GM12878 (cell line): ENCODE measurements around the gene DENND10. TPM values are rescaled to one million over a fixed set of nuclear protein-coding genes. Genes with fewer than 3 reads are reported as not detected.
A peak's percentile ranks its signal among the peaks of the same experiment; 100 is the strongest.

Source experiments
- ASH2L ChIP-seq: fragments of 300-600, 200-600 bp; sonication (generic); IDR thresholded peaks from 2 replicates; pipeline ENCODE4 v1.6.1; 2017; ENCODE audit warnings: low read depth, mild to moderate bottlenecking, borderline replicate concordance
- BMI1 ChIP-seq: fragments of 450-650 bp; IDR thresholded peaks from 2 replicates; pipeline ENCODE4 v1.6.1; 2016; ENCODE audit warnings: mild to moderate bottlenecking, moderate library complexity, borderline replicate concordance
- CEBPZ ChIP-seq: fragments of 150-350 bp; IDR thresholded peaks from 2 replicates; pipeline ENCODE4 v1.6.1; 2016; ENCODE audit warnings: low read depth, low read length
- ELK1 ChIP-seq: IDR thresholded peaks from 2 replicates; pipeline ENCODE4 v1.6.1; 2012; ENCODE audit warnings: low read depth, low read length, improper control_type of control experiment
- MEF2B ChIP-seq: fragments of 450-650 bp; IDR thresholded peaks from 2 replicates; pipeline ENCODE4 v1.6.1; 2018; ENCODE audit warnings: mild to moderate bottlenecking, moderate library complexity; ENCODE audit not compliant: partially characterized antibody, poor library complexity, severe bottlenecking
- MYB ChIP-seq: fragments of 150-350 bp; IDR thresholded peaks from 2 replicates; pipeline ENCODE4 v1.6.1; 2014; ENCODE audit warnings: mild to moderate bottlenecking, low read depth, low read length, borderline replicate concordance
- POLR2AphosphoS2 ChIP-seq: IDR thresholded peaks from 2 replicates; pipeline ENCODE4 v1.6.1; 2011; ENCODE audit warnings: low read depth, mild to moderate bottlenecking, low read length, improper control_type of control experiment, moderate library complexity
- RELB ChIP-seq: fragments of 450-650 bp; IDR thresholded peaks from 2 replicates; pipeline ENCODE4 v1.6.1; 2017; ENCODE audit warnings: low read depth, mild to moderate bottlenecking, moderate library complexity
- RFX5 ChIP-seq: IDR thresholded peaks from 2 replicates; pipeline ENCODE4 v1.6.1; 2011; ENCODE audit warnings: low read depth, low read length, improper control_type of control experiment
- SKIL ChIP-seq: fragments of 450-650 bp; IDR thresholded peaks from 2 replicates; pipeline ENCODE4 v1.6.1; 2017; ENCODE audit warnings: mild to moderate bottlenecking, low read depth, inconsistent platforms; ENCODE audit not compliant: poor library complexity, severe bottlenecking
- SMAD5 ChIP-seq: IDR thresholded peaks from 2 replicates; pipeline ENCODE4 v1.6.1; 2016; ENCODE audit warnings: antibody characterized with exemption, low read depth
- TAF1 ChIP-seq: IDR thresholded peaks from 2 replicates; pipeline ENCODE4 v1.6.1; 2011; ENCODE audit warnings: mild to moderate bottlenecking, low read depth, low read length, borderline replicate concordance
- TBL1XR1 ChIP-seq: IDR thresholded peaks from 2 replicates; pipeline ENCODE4 v1.6.1; 2012; ENCODE audit warnings: low read depth, low read length, improper control_type of control experiment
- TCF12 ChIP-seq: IDR thresholded peaks from 2 replicates; pipeline ENCODE4 v1.6.1; 2011; ENCODE audit warnings: low read depth, mild to moderate bottlenecking, low read length
- ZNF274 ChIP-seq: IDR thresholded peaks from one replicate; pipeline ENCODE4 v1.8.0; 2011; ENCODE audit not compliant: insufficient read length, insufficient read depth
- ZNF592 ChIP-seq: fragments of 450-650 bp; IDR thresholded peaks from 2 replicates; pipeline ENCODE4 v1.6.1; 2017; ENCODE audit warnings: mild to moderate bottlenecking, moderate library complexity
- polyA plus RNA-seq, 11 experiments: library from polyadenylated mRNA; depleted of rRNA in 4 of 11; unstranded in 6 of 11; stranded (reverse) in 5 of 11; fragments of >200 nt; fragmentation: Nextera tagmentation in 4 of 11; fragmentation: Illumina TruSeq in 1 of 11; extraction: Ambion mirVana in 4 of 11; extraction: Trizol in 1 of 11; gene quantifications; 1 replicate in 1 of 11; 2 replicates in 10 of 11; pipeline versions ENCODE4 v1.2.1 to v1.2.3, GENCODE V29; 2011 to 2016; ENCODE audit warnings: inconsistent platforms in 2 of 11, missing spikeins in 2 of 11, low read depth in 1 of 11
- total RNA-seq, 4 experiments: library from RNA; depleted of rRNA in 3 of 4; stranded (reverse); fragments of >200 nt in 3 of 4; fragmentation: Illumina TruSeq in 1 of 4; extraction: Trizol in 1 of 4; gene quantifications; 2 replicates each; pipeline versions ENCODE4 v1.2.1 to v1.2.3, GENCODE V29; 2013 to 2021

Gene DENND10
- total and polyA plus RNA-seq, 10 of the 15 experiments (the other 5 are each of a cell fraction or from before 2014, with no cell fraction given) = 21.5 to 39.8 (median 26.2) TPM

GRCh38 chr10:119080521-119081259 is 23.2 kb upstream of the DENND10 start, which contains the start of gene EIF3A (continued):
- TF ChIP-seq SKIL = no peak
- TF ChIP-seq ELK1 = 0 out of 2 replicates have a peak, but pooled peaks have one; percentile 40
- TF ChIP-seq RFX5 = no peak
- TF ChIP-seq SMAD5 = peak; percentile 83; the same call in 1 of the 2 replicates
- 0 out of 2 replicates have a peak, but pooled peaks have one; percentile 21 for TF ChIP-seq ASH2L
- peak; percentile 100 for TF ChIP-seq TAF1
- peak; percentile 71 for TF ChIP-seq TCF12
- peak; percentile 66; the same call in 1 of the 2 replicates for TF ChIP-seq RELB
- no peak for TF ChIP-seq MYB
- no peak for TF ChIP-seq TBL1XR1
- TF ChIP-seq ZNF274 = no peak
- peak; percentile 88 for TF ChIP-seq POLR2AphosphoS2
- no peak for TF ChIP-seq BMI1
- no peak for TF ChIP-seq CEBPZ
- TF ChIP-seq ZNF592 = no peak
- peak; percentile 10 for TF ChIP-seq MEF2B
